IMR-90 (cell line): ENCODE measurements around the gene SLC7A7. TPM values are rescaled to one million over a fixed set of nuclear protein-coding genes. Genes with fewer than 3 reads are reported as not detected.

ENCODE experiments used
- ATAC-seq: fragments of 200-7000 bp; cut with Tn5 transposase; 2 replicates; pipeline ENCODE4 v1.9.1; 2020; ENCODE audit warnings: low read depth, mild to moderate bottlenecking, moderate library complexity
- BruUV-seq: library from RNA; stranded (reverse); fragments of 400-500 nt; replicated peaks from 2 replicates; lab custom pipeline; 2021; lab: Mats Ljungman, UMichigan
- CTCF ChIA-PET: fragments of 300-600 bp; formaldehyde crosslinking; extraction: SDS; loops from one replicate; lab custom pipeline; 2021; ENCODE audit warnings: antibody characterized with exemption; lab: Yijun Ruan, JAX
- POLR2A ChIA-PET: fragments of 300-600 bp; sonication (Branson Sonifier 250); formaldehyde crosslinking; loops from one replicate; lab custom pipeline; 2022; ENCODE audit warnings: antibody characterized with exemption; ENCODE audit not compliant: unreplicated experiment; lab: Charles Lee
- DNase-seq: peaks from one replicate; pipeline ENCODE4 v3.0.0; 2013
- H2AFZ ChIP-seq: replicated peaks from 2 replicates; pipeline ENCODE3; 2013; ENCODE audit warnings: low read length, mild to moderate bottlenecking; ENCODE audit not compliant: poor library complexity
- H2AK5ac ChIP-seq: 2 replicates; pipeline ENCODE4 v1.6.1; 2013; ENCODE audit warnings: low read depth, low read length, inconsistent platforms
- H2AK9ac ChIP-seq: replicated peaks from 2 replicates; pipeline ENCODE3; 2013; ENCODE audit warnings: mild to moderate bottlenecking, low read depth, low read length, moderate library complexity; ENCODE audit not compliant: poor library complexity
- H2BK120ac ChIP-seq: 2 replicates; pipeline ENCODE4 v1.6.1; 2013; ENCODE audit warnings: low read depth, low read length, inconsistent platforms
- H2BK15ac ChIP-seq: 3 replicates; pipeline ENCODE4 v1.6.1; 2013; ENCODE audit warnings: low read depth, low read length, inconsistent platforms
- H2BK20ac ChIP-seq: 2 replicates; pipeline ENCODE4 v1.6.1; 2013; ENCODE audit warnings: low read depth, mild to moderate bottlenecking, inconsistent platforms, low read length, moderate library complexity
- H2BK5ac ChIP-seq: 2 replicates; pipeline ENCODE4 v1.6.1; 2013; ENCODE audit warnings: mild to moderate bottlenecking, low read depth, low read length, inconsistent platforms; ENCODE audit not compliant: poor library complexity, severe bottlenecking
- H3K14ac ChIP-seq: replicated peaks from 2 replicates; pipeline ENCODE4 v1.6.1; 2013; ENCODE audit warnings: low read depth, low read length, inconsistent platforms
- H3K18ac ChIP-seq: 2 replicates; pipeline ENCODE4 v1.6.1; 2013; ENCODE audit warnings: low read depth, low read length, control low read depth
- H3K23ac ChIP-seq: 2 replicates; pipeline ENCODE4 v1.6.1; 2013; ENCODE audit warnings: low read depth, low read length, inconsistent platforms
- H3K27ac ChIP-seq: 2 replicates; pipeline ENCODE4 v1.5.1; 2013; ENCODE audit warnings: mild to moderate bottlenecking, control low read depth, low read length; ENCODE audit not compliant: insufficient read depth
- H3K27me3 ChIP-seq: 2 replicates; pipeline ENCODE4 v1.6.1; 2013; ENCODE audit warnings: low read length; ENCODE audit not compliant: control insufficient read depth, insufficient read depth
- H3K36me3 ChIP-seq: 2 replicates; pipeline ENCODE4 v1.6.1; 2013; ENCODE audit warnings: low read length, mixed read lengths; ENCODE audit not compliant: control insufficient read depth, insufficient read depth
- H3K4ac ChIP-seq: 2 replicates; pipeline ENCODE4 v1.6.1; 2013; ENCODE audit warnings: low read depth, low read length, inconsistent platforms
- H3K4me1 ChIP-seq: 2 replicates; pipeline ENCODE4 v1.6.1; 2013; ENCODE audit warnings: low read length, mixed read lengths; ENCODE audit not compliant: control insufficient read depth, insufficient read depth
- H3K4me2 ChIP-seq: 2 replicates; pipeline ENCODE4 v1.6.1; 2013; ENCODE audit warnings: low read depth, mild to moderate bottlenecking, control low read depth, low read length, moderate library complexity
- H3K4me3 ChIP-seq: 2 replicates; pipeline ENCODE4 v1.5.1; 2013; ENCODE audit warnings: low read depth, mild to moderate bottlenecking, control low read depth, low read length, moderate library complexity; ENCODE audit not compliant: insufficient read depth
- H3K56ac ChIP-seq: 2 replicates; pipeline ENCODE4 v1.6.1; 2013; ENCODE audit warnings: low read length, inconsistent platforms; ENCODE audit not compliant: insufficient read depth; ENCODE audit errors: extremely low read depth
- H3K79me1 ChIP-seq, 2 experiments: 2 replicates each; pipeline ENCODE4 v1.6.1; 2013; ENCODE audit warnings: low read length in 2 of 2, inconsistent platforms in 1 of 2, low read depth in 1 of 2
- H3K9ac ChIP-seq: 2 replicates; pipeline ENCODE4 v1.6.1; 2013; ENCODE audit warnings: low read depth, low read length, control low read depth
- H3K9me1 ChIP-seq: 2 replicates; pipeline ENCODE4 v1.6.1; 2013; ENCODE audit warnings: low read length, inconsistent platforms; ENCODE audit not compliant: insufficient read depth
- H3K9me3 ChIP-seq: 2 replicates; pipeline ENCODE4 v1.6.1; 2013; ENCODE audit warnings: low read length; ENCODE audit not compliant: control insufficient read depth, insufficient read depth
- H4K20me1 ChIP-seq: 2 replicates; pipeline ENCODE4 v1.6.1; 2013; ENCODE audit warnings: low read length, inconsistent platforms; ENCODE audit not compliant: insufficient read depth
- H4K5ac ChIP-seq: 2 replicates; pipeline ENCODE4 v1.6.1; 2013; ENCODE audit warnings: mild to moderate bottlenecking, low read depth, low read length, control low read depth
- H4K8ac ChIP-seq, 2 experiments: 2 replicates each; pipeline ENCODE4 v1.6.1; 2013; ENCODE audit warnings: low read depth in 2 of 2, low read length in 2 of 2, control low read depth in 1 of 2, inconsistent platforms in 1 of 2
- H4K91ac ChIP-seq: 2 replicates; pipeline ENCODE4 v1.6.1; 2013; ENCODE audit warnings: low read depth, low read length, inconsistent platforms; ENCODE audit not compliant: insufficient read depth
- BHLHE40 ChIP-seq: fragments of 150-350 bp; IDR thresholded peaks from 2 replicates; pipeline ENCODE4 v1.6.1; 2016; ENCODE audit warnings: mild to moderate bottlenecking, low read depth, low read length
- CEBPB ChIP-seq: IDR thresholded peaks from 2 replicates; pipeline ENCODE4 v1.6.1; 2012; ENCODE audit warnings: low read depth, low read length, improper control_type of control experiment
- CTCF ChIP-seq: conservative IDR thresholded peaks from 2 replicates; pipeline ENCODE4 v1.5.1; 2012; ENCODE audit warnings: mild to moderate bottlenecking, low read depth, low read length, improper control_type of control experiment
- FOS ChIP-seq: fragments of 150-350 bp; IDR thresholded peaks from 2 replicates; pipeline ENCODE4 v1.6.1; 2016; ENCODE audit warnings: low read depth, low read length
- MAZ ChIP-seq: IDR thresholded peaks from 2 replicates; pipeline ENCODE4 v1.6.1; 2012; ENCODE audit warnings: low read depth, mild to moderate bottlenecking, low read length, improper control_type of control experiment, moderate library complexity, borderline replicate concordance
- MXI1 ChIP-seq: IDR thresholded peaks from 2 replicates; pipeline ENCODE4 v1.6.1; 2012; ENCODE audit warnings: low read depth, mild to moderate bottlenecking, low read length, moderate library complexity, borderline replicate concordance
- NFE2L2 ChIP-seq: fragments of 150-350 bp; IDR thresholded peaks from 2 replicates; pipeline ENCODE4 v1.6.1; 2016; ENCODE audit warnings: low read depth, mild to moderate bottlenecking, low read length
- RCOR1 ChIP-seq: IDR thresholded peaks from 2 replicates; pipeline ENCODE4 v1.6.1; 2012; ENCODE audit warnings: mild to moderate bottlenecking, low read length, improper control_type of control experiment; ENCODE audit not compliant: insufficient replicate concordance
- RFX5 ChIP-seq: IDR thresholded peaks from 2 replicates; pipeline ENCODE4 v1.8.0; 2012; ENCODE audit warnings: low read depth, mild to moderate bottlenecking, low read length, moderate library complexity
- WGBS, 2 experiments: methylation state at CpG; one replicate each; pipeline versions ENCODE4 v1.1.5 to v1.1.7; 2013; ENCODE audit warnings: missing lambda C conversion rate in 2 of 2; ENCODE audit not compliant: insufficient read length in 1 of 2; ENCODE audit errors: extremely low coverage in 2 of 2; 5-methylcytosine and 5-hydroxymethylcytosine counted together
- dilution Hi-C: fragments of 300-500 bp; cut with HindIII; formaldehyde crosslinking; loops from one replicate; pipeline ENCODE4 v1.14.3; 2018; ENCODE audit warnings: low sequenced_read_pairs; ENCODE audit not compliant: unreplicated experiment
- in situ Hi-C: fragments of 300-500 bp; cut with MboI; formaldehyde crosslinking; loops from 3 replicates; pipeline ENCODE4 v1.14.3; 2019; ENCODE audit warnings: low sequenced_read_pairs, inconsistent platforms, mixed read lengths
- intact Hi-C: fragments of 100-400 bp; cut with micrococcal nuclease; formaldehyde crosslinking; loops from 2 replicates; pipeline ENCODE4 v1.10.0; 2022
- polyA plus RNA-seq, 3 experiments: library from polyadenylated mRNA; depleted of rRNA; stranded (reverse); fragments of >200 nt; gene quantifications; 2 replicates each; pipeline ENCODE4 v1.2.3, GENCODE V29; 2012; ENCODE audit warnings: low replicate concordance in 1 of 3
- total RNA-seq: library from RNA; depleted of rRNA; stranded (reverse); fragments of >200 nt; gene quantifications from 2 replicates; pipeline ENCODE4 v1.2.3, GENCODE V29; 2012
- TF ChIP-seq, protein P1 (sequence below): fragments of 150-350 bp; IDR thresholded peaks from 2 replicates; pipeline ENCODE4 v1.6.1; 2017; ENCODE audit warnings: mild to moderate bottlenecking, antibody characterized with exemption, low read length, low read depth

SLC7A7 gene
- total and polyA plus RNA-seq, 2 of the 4 experiments (the other 2 are of a cell fraction) = 1.8 to 2.0 TPM

- dilution Hi-C loops (no loop called here), intact Hi-C loops (no loop called here), in situ Hi-C loops (loop anchor here (10.0 kb wide), 1 partner anchor 262 kb away; the partner anchor contains the start of gene DAD1)
- peak overlapping the region; percentile 89 for H3K4ac ChIP-seq
- H2AK5ac ChIP-seq = peak overlapping the region; percentile 86
- peak overlapping the region in 1 of 2 experiments; percentile 22; a peak in 1 of 4 replicates for H4K8ac ChIP-seq
- no peak overlapping the region for H2BK20ac ChIP-seq
- peaks cover 50% of the 10 kb centered on the region for H3K36me3 ChIP-seq
- H4K20me1 ChIP-seq = peaks cover 37% of the 10 kb centered on the region; the same call in 1 of the 2 replicates
- H4K91ac ChIP-seq = peak overlapping the region; percentile 38
- peak overlapping the region; percentile 77 for H2BK5ac ChIP-seq
- H2AFZ ChIP-seq = peak overlapping the region; percentile 18
- BruUV-seq = TSS peak; percentile 76
- ChIA-PET POLR2A (no interaction called here), CTCF (interaction anchor here (1.1 kb wide), 1 partner anchor 24 kb away, joined by 3 read pairs; no protein-coding TSS in a partner anchor)
- no peaks in the 10 kb centered on the region for H3K9me3 ChIP-seq
- no peak overlapping the region for H3K56ac ChIP-seq
- H3K27ac ChIP-seq = peak overlapping the region; percentile 93
- ATAC-seq (no peak), DNase-seq (no peak)
- H3K9me1 ChIP-seq = peaks cover 37% of the 10 kb centered on the region
- peaks cover 51% of the 10 kb centered on the region for H3K4me1 ChIP-seq
- no peaks in the 10 kb centered on the region for H3K27me3 ChIP-seq
- no peak for TF ChIP-seq CTCF
- TF ChIP-seq CEBPB = no peak
- TF ChIP-seq, protein P1, sequence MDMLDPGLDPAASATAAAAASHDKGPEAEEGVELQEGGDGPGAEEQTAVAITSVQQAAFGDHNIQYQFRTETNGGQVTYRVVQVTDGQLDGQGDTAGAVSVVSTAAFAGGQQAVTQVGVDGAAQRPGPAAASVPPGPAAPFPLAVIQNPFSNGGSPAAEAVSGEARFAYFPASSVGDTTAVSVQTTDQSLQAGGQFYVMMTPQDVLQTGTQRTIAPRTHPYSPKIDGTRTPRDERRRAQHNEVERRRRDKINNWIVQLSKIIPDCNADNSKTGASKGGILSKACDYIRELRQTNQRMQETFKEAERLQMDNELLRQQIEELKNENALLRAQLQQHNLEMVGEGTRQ = no peak
- no peak for TF ChIP-seq BHLHE40
- TF ChIP-seq FOS = no peak
- no peak for TF ChIP-seq RCOR1
- TF ChIP-seq MAZ = no peak
- no peak for TF ChIP-seq MXI1
- no peak for TF ChIP-seq NFE2L2
- TF ChIP-seq RFX5 = no peak
- peak overlapping the region; percentile 85 for H2AK9ac ChIP-seq
- H3K4me3 ChIP-seq = no peak overlapping the region
- H3K18ac ChIP-seq = peak overlapping the region; percentile 58
- no peak overlapping the region for H3K4me2 ChIP-seq
- peak overlapping the region; percentile 38; the same call in 1 of the 3 replicates for H2BK15ac ChIP-seq
- H3K79me1 ChIP-seq = peaks cover 10 to 69% of the 10 kb centered on the region in 2 experiments; a peak in 3 of 4 replicates
- peak overlapping the region; percentile 85 for H3K23ac ChIP-seq
- H2BK120ac ChIP-seq = peak overlapping the region; percentile 29; the same call in 1 of the 2 replicates
- H3K9ac ChIP-seq = peak overlapping the region; percentile 63
- H4K5ac ChIP-seq = peak overlapping the region; percentile 49
- peak overlapping the region; percentile 60 for H3K14ac ChIP-seq
- WGBS, 2 experiments = 100% methylated on average over 1 of the region's 11 CpGs; no CpG with 5 or more reads in 1 of the 2 experiments
Measured at GRCh38 chr14:22846811-22847307, 31.6 kb upstream of the SLC7A7 start.
